ENCODE measurements around the gene DPP6.

DPP6 gene

GRCh38 chr7:154423231-154423630, 371.0 kb downstream of the DPP6 start:
- no peak for DNase-seq

GRCh38 chr7:154424350-154424749, 372.2 kb downstream of the DPP6 start:
- no peak for DNase-seq

GRCh38 chr7:154425271-154425670, 373.1 kb downstream of the DPP6 start:
- DNase-seq, result no peak

GRCh38 chr7:154426778-154427177, 374.6 kb downstream of the DPP6 start:
- no peak for DNase-seq

GRCh38 chr7:154427533-154427932, 375.3 kb downstream of the DPP6 start:
- DNase-seq, result no peak

- no peak for DNase-seq
These were observed 377.6 kb downstream of the DPP6 start for GRCh38 chr7:154429666-154430404.

- DNase-seq, result no peak
These were observed 378.4 kb downstream of the DPP6 start for GRCh38 chr7:154430640-154431039.

- DNase-seq, result no peak
These were observed 378.8 kb downstream of the DPP6 start for GRCh38 chr7:154431045-154431444.

- no peak for DNase-seq
These were observed 381.7 kb downstream of the DPP6 start for GRCh38 chr7:154433632-154434598.

- no peak for DNase-seq
These were observed 384.4 kb downstream of the DPP6 start for GRCh38 chr7:154436560-154436959.

GRCh38 chr7:154437234-154437633, 385.0 kb downstream of the DPP6 start:
- DNase-seq, result no peak

GRCh38 chr7:154438571-154439367, 386.6 kb downstream of the DPP6 start:
- no peak for DNase-seq

- DNase-seq, result no peak
These were observed 387.9 kb downstream of the DPP6 start for GRCh38 chr7:154440058-154440457.

GRCh38 chr7:154440651-154441050, 388.5 kb downstream of the DPP6 start:
- no peak for DNase-seq

GRCh38 chr7:154441811-154442210, 389.6 kb downstream of the DPP6 start:
- no peak for DNase-seq

GRCh38 chr7:154442939-154443338, 390.7 kb downstream of the DPP6 start:
- DNase-seq, result no peak

- DNase-seq, result no peak
These were observed 398.3 kb downstream of the DPP6 start for GRCh38 chr7:154450451-154450850.

- DNase-seq, result no peak
These were observed 399.6 kb downstream of the DPP6 start for GRCh38 chr7:154451480-154452457.

GRCh38 chr7:154463794-154464193, 411.6 kb downstream of the DPP6 start:
- no peak for DNase-seq

GRCh38 chr7:154469652-154470051, 417.5 kb downstream of the DPP6 start:
- no peak for DNase-seq

- no peak for DNase-seq
These were observed 420.1 kb downstream of the DPP6 start for GRCh38 chr7:154472343-154472742.

- no peak for DNase-seq
These were observed 421.2 kb downstream of the DPP6 start for GRCh38 chr7:154473360-154473759.
